ENCODE measurements around the gene DDX10. TPM values are rescaled to one million over a fixed set of nuclear protein-coding genes. Genes with fewer than 3 reads are reported as not detected.
A peak's percentile ranks its signal among the peaks of the same experiment; 100 is the strongest.
"Not testable (repeated sequence)": the region's sequence is repeated elsewhere in the genome, so short reads cannot be mapped to it uniquely, and the experiment has no call there.

The DDX10 gene
- total RNA-seq, 2 donors from 2014 or later: 36.8 to 43.2 TPM

GRCh38 chr11:108647387-108647700 lies 17.5 kb upstream of the DDX10 start:
- no peak for ATAC-seq
- no peaks in the 10 kb centered on the region for H3K36me3 Mint-ChIP-seq

GRCh38 chr11:108647701-108648527 lies 17.0 kb upstream of the DDX10 start:
- DNase-seq (ENCODE audit: low spot score in 2 of 2) (peak in 1 of 2 donors; percentile 61), ATAC-seq (peak; percentile 92 to 95)
- Mint-ChIP-seq H3K27ac (peak overlapping the region in 1 of 2 donors; percentile 62), H3K36me3 (no peaks in the 10 kb centered on the region), H3K9me3 (no peaks in the 10 kb centered on the region)

More at GRCh38 chr11:108647387-108647700, 17.5 kb upstream of the DDX10 start:
- no peak for DNase-seq (ENCODE audit: low spot score in 2 of 2)
- Mint-ChIP-seq H3K9me3 (no peaks in the 10 kb centered on the region), H3K27ac (no peak overlapping the region)

GRCh38 chr11:108648528-108648885 lies 16.4 kb upstream of the DDX10 start:
- no peaks in the 10 kb centered on the region for H3K9me3 Mint-ChIP-seq
- ATAC-seq: no peak
- peak overlapping the region in 1 of 2 donors; percentile 62 for H3K27ac Mint-ChIP-seq
- DNase-seq (ENCODE audit: low spot score in 2 of 2): no peak
- no peaks in the 10 kb centered on the region for H3K36me3 Mint-ChIP-seq

- DNase-seq (ENCODE audit: low spot score in 2 of 2); H3K9me3 Mint-ChIP-seq; ATAC-seq; H3K27ac Mint-ChIP-seq; H3K36me3 Mint-ChIP-seq: not testable (repeated sequence)
These were observed 10.8 kb upstream of the DDX10 start for GRCh38 chr11:108654100-108654499.

GRCh38 chr11:108654994-108655631 lies 9.8 kb upstream of the DDX10 start:
- Mint-ChIP-seq H3K9me3 (no peaks in the 10 kb centered on the region), H3K27ac (no peak overlapping the region), H3K36me3 (no peaks in the 10 kb centered on the region)
- DNase-seq (ENCODE audit: low spot score in 2 of 2): peak in 1 of 2 donors; percentile 31
- ATAC-seq: peak; percentile 39 to 46

GRCh38 chr11:108662700-108663099 lies 2.2 kb upstream of the DDX10 start:
- no peak for ATAC-seq
- H3K9me3 Mint-ChIP-seq: no peaks in the 10 kb centered on the region

GRCh38 chr11:108663154-108663877 lies 1.6 kb upstream of the DDX10 start:
- H3K27ac Mint-ChIP-seq: no peak overlapping the region
- DNase-seq (ENCODE audit: low spot score in 2 of 2) (no peak), ATAC-seq (no peak)
- H3K9me3 Mint-ChIP-seq: no peaks in the 10 kb centered on the region
- peaks cover 12 to 17% of the 10 kb centered on the region in 2 donors for H3K36me3 Mint-ChIP-seq

More at GRCh38 chr11:108662700-108663099, 2.2 kb upstream of the DDX10 start:
- DNase-seq (ENCODE audit: low spot score in 2 of 2): no peak
- H3K36me3 Mint-ChIP-seq: peaks cover 12 to 13% of the 10 kb centered on the region in 2 donors
- H3K27ac Mint-ChIP-seq: no peak overlapping the region

GRCh38 chr11:108666373-108666772 lies 1.5 kb downstream of the DDX10 start:
- Mint-ChIP-seq H3K27ac (peak overlapping the region; percentile 79 to 88), H3K9me3 (no peaks in the 10 kb centered on the region), H3K36me3 (peaks cover 17 to 31% of the 10 kb centered on the region in 2 donors)
- DNase-seq (ENCODE audit: low spot score in 2 of 2): no peak
- no peak for ATAC-seq

- ATAC-seq (no peak), DNase-seq (ENCODE audit: low spot score in 2 of 2) (no peak)
- no peaks in the 10 kb centered on the region for H3K9me3 Mint-ChIP-seq
- H3K27ac Mint-ChIP-seq: no peak overlapping the region
- H3K36me3 Mint-ChIP-seq: peaks cover 17 to 31% of the 10 kb centered on the region in 2 donors
These were observed 4.4 kb downstream of the DDX10 start for GRCh38 chr11:108669286-108669685.

GRCh38 chr11:108669711-108670110 lies 4.8 kb downstream of the DDX10 start:
- Mint-ChIP-seq H3K36me3 (peaks cover 17 to 31% of the 10 kb centered on the region in 2 donors), H3K27ac (peak overlapping the region in 1 of 2 donors; percentile 17), H3K9me3 (no peaks in the 10 kb centered on the region)
- ATAC-seq: no peak
- no peak for DNase-seq (ENCODE audit: low spot score in 2 of 2)

GRCh38 chr11:108670451-108670850 lies 5.6 kb downstream of the DDX10 start:
- ATAC-seq (no peak), DNase-seq (ENCODE audit: low spot score in 2 of 2) (no peak)
- peaks cover 12 to 26% of the 10 kb centered on the region in 2 donors for H3K36me3 Mint-ChIP-seq
- peak overlapping the region in 1 of 2 donors; percentile 17 for H3K27ac Mint-ChIP-seq
- no peaks in the 10 kb centered on the region for H3K9me3 Mint-ChIP-seq

GRCh38 chr11:108672113-108672512 lies 7.2 kb downstream of the DDX10 start:
- H3K27ac Mint-ChIP-seq: no peak overlapping the region
- ATAC-seq: no peak
- no peaks in the 10 kb centered on the region for H3K9me3 Mint-ChIP-seq

GRCh38 chr11:108672786-108673185 lies 7.9 kb downstream of the DDX10 start:
- Mint-ChIP-seq H3K9me3 (no peaks in the 10 kb centered on the region), H3K27ac (no peak overlapping the region), H3K36me3 (peaks cover 4 to 19% of the 10 kb centered on the region in 2 donors)
- ATAC-seq: no peak
- DNase-seq (ENCODE audit: low spot score in 2 of 2): no peak

More at GRCh38 chr11:108672113-108672512, 7.2 kb downstream of the DDX10 start:
- peaks cover 6 to 19% of the 10 kb centered on the region in 2 donors for H3K36me3 Mint-ChIP-seq
- DNase-seq (ENCODE audit: low spot score in 2 of 2): no peak

- Mint-ChIP-seq H3K36me3 (peaks cover 8 to 10% of the 10 kb centered on the region in 2 donors), H3K27ac (no peak overlapping the region), H3K9me3 (no peaks in the 10 kb centered on the region)
- ATAC-seq: no peak
- no peak for DNase-seq (ENCODE audit: low spot score in 2 of 2)
These were observed 14.2 kb downstream of the DDX10 start for GRCh38 chr11:108679045-108679444.

- Mint-ChIP-seq H3K36me3 (peaks cover 10 to 11% of the 10 kb centered on the region in 2 donors), H3K9me3 (no peaks in the 10 kb centered on the region), H3K27ac (no peak overlapping the region)
- no peak for DNase-seq (ENCODE audit: low spot score in 2 of 2)
- ATAC-seq: no peak
These were observed 15.4 kb downstream of the DDX10 start for GRCh38 chr11:108680271-108680670.

GRCh38 chr11:108685419-108686130 lies 20.7 kb downstream of the DDX10 start:
- peaks cover 23 to 35% of the 10 kb centered on the region in 2 donors for H3K36me3 Mint-ChIP-seq
- no peaks in the 10 kb centered on the region for H3K9me3 Mint-ChIP-seq
- H3K27ac Mint-ChIP-seq: no peak overlapping the region
- DNase-seq (ENCODE audit: low spot score in 2 of 2): no peak
- ATAC-seq: no peak
